ENCODE measurements around the gene SPON1. TPM values are rescaled to one million over a fixed set of nuclear protein-coding genes. Genes with fewer than 3 reads are reported as not detected.

SPON1 gene
- total and polyA plus RNA-seq, 9 donors: 11.9 to 112 (median 56.4) TPM

DNA sequence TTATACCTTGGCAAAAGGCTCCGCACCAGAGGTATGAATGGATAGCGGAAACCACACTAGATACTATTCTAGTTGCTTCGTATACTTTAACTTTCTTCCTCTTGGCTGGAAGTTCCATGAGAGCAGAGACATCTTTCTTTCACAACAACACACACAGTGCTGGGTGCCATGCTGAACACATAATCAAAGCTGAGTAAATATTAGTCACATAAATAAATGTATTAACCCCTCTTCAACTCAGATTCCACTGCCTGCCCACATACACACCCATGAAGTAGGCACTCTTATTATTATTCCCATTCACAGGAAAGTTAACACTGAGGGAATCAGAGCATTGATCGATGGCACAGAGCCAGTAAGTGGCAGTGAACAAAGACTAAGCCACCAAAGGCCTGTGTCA lies 35.4 kb downstream of the SPON1 start:
- WGBS, 3 donors: 90 to 93% (median 91%) methylated on average over 4 of the region's 4 CpGs
- Histone ChIP-seq H3K4me1 (ENCODE audit: insufficient read depth) (no peaks in the 10 kb centered on the region), H3K4me3 (no peak overlapping the region), H3K27me3 (no peaks in the 10 kb centered on the region), H3K36me3 (no peaks in the 10 kb centered on the region), H3K9me3 (no peaks in the 10 kb centered on the region), H3K27ac (no peak overlapping the region)
- no peak for DNase-seq
- intact Hi-C loops (cut with DNase I): no loop called here
- no peak for TF ChIP-seq POLR2A (IDR thresholded peaks at IDR 0.05)
- no peak for TF ChIP-seq CTCF (IDR thresholded peaks at IDR 0.05)
- no peak for TF ChIP-seq EP300 (IDR thresholded peaks at IDR 0.05)

- Histone ChIP-seq H3K9me3 (no peaks in the 10 kb centered on the region), H3K27me3 (no peaks in the 10 kb centered on the region), H3K4me3 (no peak overlapping the region), H3K27ac (no peak overlapping the region), H3K36me3 (no peaks in the 10 kb centered on the region), H3K4me1 (ENCODE audit: insufficient read depth) (no peaks in the 10 kb centered on the region)
- TF ChIP-seq CTCF (IDR thresholded peaks at IDR 0.05): no peak
- TF ChIP-seq EP300 (IDR thresholded peaks at IDR 0.05): no peak
- TF ChIP-seq POLR2A (IDR thresholded peaks at IDR 0.05): no peak
- DNase-seq: no peak
- intact Hi-C loops (cut with DNase I): no loop called here
Measured at GRCh38 chr11:13999704-14000103, 37.2 kb downstream of the SPON1 start.

- Histone ChIP-seq H3K27ac (no peak overlapping the region), H3K27me3 (no peaks in the 10 kb centered on the region), H3K9me3 (no peaks in the 10 kb centered on the region), H3K36me3 (no peaks in the 10 kb centered on the region), H3K4me1 (ENCODE audit: insufficient read depth) (no peaks in the 10 kb centered on the region), H3K4me3 (no peak overlapping the region)
- TF ChIP-seq CTCF (IDR thresholded peaks at IDR 0.05): no peak
- no peak for TF ChIP-seq POLR2A (IDR thresholded peaks at IDR 0.05)
- no peak for TF ChIP-seq EP300 (IDR thresholded peaks at IDR 0.05)
- DNase-seq: no peak
- WGBS, 3 donors: 96 to 98% (median 97%) methylated on average over 2 of the region's 2 CpGs
- intact Hi-C loops (cut with DNase I): no loop called here
Measured at GRCh38 chr11:14001597-14001996, 39.1 kb downstream of the SPON1 start.

DNA sequence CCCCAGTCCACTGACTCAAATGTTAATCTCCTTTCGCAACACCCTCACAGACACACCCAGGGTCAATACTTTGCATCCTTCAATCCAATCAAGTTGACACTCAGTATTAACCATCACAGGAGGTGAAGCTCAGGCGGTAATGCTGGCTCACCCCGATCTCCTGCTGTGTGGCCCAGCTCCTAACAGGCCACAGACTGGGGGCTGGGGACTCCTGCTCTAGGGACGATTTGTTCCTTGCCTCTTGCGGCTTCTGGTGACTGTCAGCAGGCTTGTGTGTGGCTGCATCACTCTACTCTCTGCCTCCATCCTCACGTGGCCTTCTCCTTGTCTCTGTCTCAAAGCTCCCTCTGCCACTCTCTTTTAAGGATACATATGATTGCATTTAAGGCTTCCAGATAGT lies 45.0 kb downstream of the SPON1 start:
- Histone ChIP-seq H3K36me3 (no peaks in the 10 kb centered on the region), H3K9me3 (no peaks in the 10 kb centered on the region), H3K4me1 (ENCODE audit: insufficient read depth) (peaks cover 2% of the 10 kb centered on the region), H3K27me3 (no peaks in the 10 kb centered on the region), H3K27ac (no peak overlapping the region), H3K4me3 (no peak overlapping the region)
- TF ChIP-seq EP300 (IDR thresholded peaks at IDR 0.05) (no peak), POLR2A (IDR thresholded peaks at IDR 0.05) (no peak), CTCF (IDR thresholded peaks at IDR 0.05) (no peak)
- DNase-seq: no peak
- intact Hi-C loops (cut with DNase I): no loop called here
- WGBS, 3 donors: 93 to 95% (median 93%) methylated on average over 6 of the region's 6 CpGs

- TF ChIP-seq CTCF (IDR thresholded peaks at IDR 0.05): no peak
- no peak for TF ChIP-seq POLR2A (IDR thresholded peaks at IDR 0.05)
- TF ChIP-seq EP300 (IDR thresholded peaks at IDR 0.05): no peak
- intact Hi-C loops (cut with DNase I): no loop called here
- no peak overlapping the region for H3K27ac ChIP-seq
- DNase-seq: no peak
- no peaks in the 10 kb centered on the region for H3K36me3 ChIP-seq
- no peaks in the 10 kb centered on the region for H3K27me3 ChIP-seq
- H3K9me3 ChIP-seq: no peaks in the 10 kb centered on the region
- H3K4me3 ChIP-seq: no peak overlapping the region
- WGBS, 3 donors: 43 to 48% (median 48%) methylated on average over 3 of the region's 3 CpGs
- H3K4me1 ChIP-seq (ENCODE audit: insufficient read depth): peaks cover 2% of the 10 kb centered on the region
Measured at GRCh38 chr11:14010665-14011064, 48.1 kb downstream of the SPON1 start.

Measured in ovary (tissue), 9 donors.